Measurements from ENCODE around the gene MCUB.
"Not testable (repeated sequence)": the region's sequence is repeated elsewhere in the genome, so short reads cannot be mapped to it uniquely, and the experiment has no call there.

Gene MCUB

GRCh38 chr4:109595123-109595522, 35.1 kb downstream of the MCUB start:
- H3K36me3 Mint-ChIP-seq; H3K4me3 Mint-ChIP-seq; H3K27ac Mint-ChIP-seq; H3K9me3 Mint-ChIP-seq; ATAC-seq (ENCODE audit: low read depth); DNase-seq (ENCODE audit: low spot score in 2 of 2); H3K27me3 Mint-ChIP-seq: not testable (repeated sequence)
- peaks cover 11% of the 10 kb centered on the region for H3K4me1 Mint-ChIP-seq

DNA sequence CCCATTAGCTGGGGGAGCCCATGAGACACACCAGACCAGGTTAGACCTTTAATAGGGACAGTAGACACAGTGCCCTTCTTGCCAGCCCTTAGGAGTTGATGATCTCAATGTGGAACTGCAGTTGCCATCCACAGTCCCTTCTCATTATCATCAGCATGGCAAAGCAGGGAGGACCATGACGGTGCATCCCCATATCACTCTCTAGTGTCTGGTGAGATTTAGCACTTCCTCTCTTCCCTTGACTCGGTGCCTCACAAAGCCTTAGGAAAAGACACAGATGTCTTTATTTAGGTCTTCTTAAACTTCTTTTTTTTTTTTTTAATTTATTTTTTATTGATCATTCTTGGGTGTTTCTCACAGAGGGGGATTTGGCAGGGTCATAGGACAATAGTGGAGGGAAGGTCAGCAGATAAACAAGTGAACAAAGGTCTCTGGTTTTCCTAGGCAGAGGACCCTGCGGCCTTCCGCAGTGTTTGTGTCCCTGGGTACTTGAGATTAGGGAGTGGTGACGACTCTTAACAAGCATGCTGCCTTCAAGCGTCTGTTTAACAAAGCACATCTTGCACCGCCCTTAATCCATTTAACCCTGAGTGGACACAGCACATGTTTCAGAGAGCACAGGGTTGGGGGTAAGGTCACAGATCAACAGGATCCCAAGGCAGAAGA, 36.5 kb downstream of the MCUB start:
- H3K9me3 Mint-ChIP-seq; DNase-seq (ENCODE audit: low spot score in 2 of 2); ATAC-seq (ENCODE audit: low read depth); H3K4me1 Mint-ChIP-seq; H3K4me3 Mint-ChIP-seq; H3K27ac Mint-ChIP-seq; H3K36me3 Mint-ChIP-seq; H3K27me3 Mint-ChIP-seq: not testable (repeated sequence)

GRCh38 chr4:109599046-109599652, 39.1 kb downstream of the MCUB start:
- Mint-ChIP-seq H3K27ac (no peak overlapping the region), H3K4me1 (peaks cover 14% of the 10 kb centered on the region), H3K27me3 (no peaks in the 10 kb centered on the region), H3K4me3 (no peak overlapping the region), H3K9me3 (peaks cover 3% of the 10 kb centered on the region), H3K36me3 (peaks cover 19% of the 10 kb centered on the region)
- ATAC-seq (ENCODE audit: low read depth) (no peak), DNase-seq (ENCODE audit: low spot score in 2 of 2) (no peak)

- DNase-seq (ENCODE audit: low spot score in 2 of 2): no peak
- Mint-ChIP-seq H3K4me3 (no peak overlapping the region), H3K4me1 (peaks cover 20% of the 10 kb centered on the region), H3K36me3 (peaks cover 26% of the 10 kb centered on the region), H3K9me3 (peaks cover 3% of the 10 kb centered on the region), H3K27me3 (no peaks in the 10 kb centered on the region), H3K27ac (no peak overlapping the region)
- ATAC-seq (ENCODE audit: low read depth): no peak
These were observed 40.4 kb downstream of the MCUB start for GRCh38 chr4:109600431-109600830.

GRCh38 chr4:109601336-109601735, 41.3 kb downstream of the MCUB start:
- no peak overlapping the region for H3K27ac Mint-ChIP-seq
- no peaks in the 10 kb centered on the region for H3K27me3 Mint-ChIP-seq
- peaks cover 29% of the 10 kb centered on the region for H3K36me3 Mint-ChIP-seq
- H3K4me1 Mint-ChIP-seq: peaks cover 26% of the 10 kb centered on the region
- ATAC-seq (ENCODE audit: low read depth) (no peak), DNase-seq (ENCODE audit: low spot score in 2 of 2) (no peak)
- H3K9me3 Mint-ChIP-seq: peaks cover 5% of the 10 kb centered on the region
- no peak overlapping the region for H3K4me3 Mint-ChIP-seq

GRCh38 chr4:109607976-109608375, 47.9 kb downstream of the MCUB start:
- H3K9me3 Mint-ChIP-seq: peaks cover 12% of the 10 kb centered on the region
- no peak overlapping the region for H3K4me3 Mint-ChIP-seq
- no peak overlapping the region for H3K27ac Mint-ChIP-seq
- H3K4me1 Mint-ChIP-seq: peaks cover 20% of the 10 kb centered on the region
- H3K27me3 Mint-ChIP-seq: no peaks in the 10 kb centered on the region
- H3K36me3 Mint-ChIP-seq: peaks cover 47% of the 10 kb centered on the region
- ATAC-seq (ENCODE audit: low read depth) (no peak), DNase-seq (ENCODE audit: low spot score in 2 of 2) (no peak)

DNA sequence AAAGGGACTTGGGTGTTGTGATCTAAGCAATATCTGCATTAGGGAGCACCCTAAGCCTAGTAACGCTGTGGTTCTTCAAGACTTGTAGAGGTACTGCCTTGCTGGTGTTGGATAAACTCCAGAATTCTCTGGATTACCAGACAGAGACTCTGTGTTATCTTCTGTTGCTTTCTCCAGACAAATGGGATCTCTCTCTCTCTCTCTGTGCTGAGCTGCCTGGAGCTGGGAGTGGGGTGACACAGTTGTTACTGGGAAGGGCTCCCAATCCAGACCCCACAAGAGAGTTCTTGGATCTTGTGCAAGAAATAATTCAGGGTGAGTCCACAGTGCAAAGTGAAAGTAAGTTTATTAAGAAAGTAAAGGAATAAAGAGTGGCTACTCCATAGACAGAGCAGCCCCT, 48.8 kb downstream of the MCUB start:
- no peak overlapping the region for H3K27ac Mint-ChIP-seq
- H3K4me1 Mint-ChIP-seq: peaks cover 25% of the 10 kb centered on the region
- H3K4me3 Mint-ChIP-seq: no peak overlapping the region
- peaks cover 45% of the 10 kb centered on the region for H3K36me3 Mint-ChIP-seq
- DNase-seq (ENCODE audit: low spot score in 2 of 2) (no peak), ATAC-seq (ENCODE audit: low read depth) (no peak)
- no peaks in the 10 kb centered on the region for H3K27me3 Mint-ChIP-seq
- peaks cover 12% of the 10 kb centered on the region for H3K9me3 Mint-ChIP-seq

DNA sequence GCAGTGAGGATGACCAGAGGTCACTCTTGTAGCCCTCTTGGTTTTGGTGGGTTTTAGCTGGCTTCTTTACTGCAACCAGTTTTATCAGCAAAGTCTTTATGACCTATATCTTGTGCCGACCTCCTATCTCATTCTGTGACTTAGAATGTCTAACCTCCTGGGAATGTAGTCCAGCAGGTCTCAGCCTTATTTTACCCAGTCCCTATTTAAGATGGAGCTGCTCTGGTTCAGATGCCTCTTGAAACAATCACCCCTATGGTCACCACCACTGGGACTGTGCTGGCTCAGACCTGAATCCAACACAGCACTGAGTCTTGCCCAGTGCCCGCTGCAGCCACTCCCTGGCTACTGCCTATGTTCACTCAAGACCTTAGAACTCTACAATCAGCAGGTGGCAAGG, 49.4 kb downstream of the MCUB start:
- H3K27me3 Mint-ChIP-seq: no peaks in the 10 kb centered on the region
- ATAC-seq (ENCODE audit: low read depth) (no peak), DNase-seq (ENCODE audit: low spot score in 2 of 2) (no peak)
- H3K27ac Mint-ChIP-seq: no peak overlapping the region
- peaks cover 47% of the 10 kb centered on the region for H3K36me3 Mint-ChIP-seq
- H3K4me3 Mint-ChIP-seq: no peak overlapping the region
- peaks cover 31% of the 10 kb centered on the region for H3K4me1 Mint-ChIP-seq
- peaks cover 12% of the 10 kb centered on the region for H3K9me3 Mint-ChIP-seq

DNA sequence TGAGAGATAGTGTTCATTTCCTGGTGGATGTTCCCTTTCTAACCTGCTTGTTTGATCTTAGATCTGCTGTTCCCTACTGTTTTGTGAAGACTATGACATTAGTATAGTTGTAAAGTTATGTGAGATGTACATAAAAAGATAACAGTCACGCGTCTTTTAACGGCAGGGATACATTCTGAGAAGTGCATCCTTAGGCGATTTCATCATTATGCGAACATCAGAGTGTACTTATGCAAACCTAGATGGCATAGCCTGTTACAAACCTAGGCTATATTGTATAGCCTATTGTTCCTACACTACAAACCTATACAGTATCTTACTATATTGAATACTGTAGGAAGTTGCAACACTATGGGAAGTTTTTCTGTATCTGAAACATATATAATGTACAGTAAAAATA, 50.4 kb downstream of the MCUB start:
- no peak for ATAC-seq (ENCODE audit: low read depth)
- Mint-ChIP-seq H3K4me3 (no peak overlapping the region), H3K9me3 (peaks cover 12% of the 10 kb centered on the region), H3K27ac (no peak overlapping the region), H3K27me3 (no peaks in the 10 kb centered on the region), H3K36me3 (peaks cover 44% of the 10 kb centered on the region), H3K4me1 (peaks cover 29% of the 10 kb centered on the region)
- DNase-seq (ENCODE audit: low spot score in 2 of 2): no peak

DNA sequence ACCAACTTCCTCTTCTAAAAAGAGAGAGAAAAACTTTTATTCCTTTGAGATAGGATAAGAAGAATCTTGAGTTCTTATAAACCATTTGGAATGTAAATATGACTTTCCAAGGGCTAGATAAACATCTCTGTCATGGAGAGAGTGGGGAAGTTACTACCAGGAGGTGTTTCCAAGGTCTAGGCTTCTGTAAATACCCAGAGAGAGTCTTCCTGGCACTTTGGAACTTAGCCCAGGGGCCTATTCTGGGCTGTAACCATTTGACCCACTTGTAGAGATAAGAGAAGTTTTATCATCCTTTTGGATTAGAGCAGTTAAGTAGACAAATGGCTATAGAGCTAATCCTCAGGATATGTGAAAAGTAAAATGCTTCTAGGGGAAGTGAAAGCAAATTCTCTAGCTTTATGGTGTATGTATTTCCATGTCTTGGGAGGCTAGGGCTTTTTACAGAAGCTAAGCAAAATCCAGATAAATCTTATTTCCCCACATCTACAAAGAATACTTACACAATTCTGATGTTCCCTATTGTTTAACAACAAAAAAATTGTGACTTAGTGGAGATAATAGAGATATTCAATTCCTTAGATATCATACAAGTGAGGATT, 51.1 kb downstream of the MCUB start:
- DNase-seq (ENCODE audit: low spot score in 2 of 2) (no peak), ATAC-seq (ENCODE audit: low read depth) (no peak)
- H3K27me3 Mint-ChIP-seq: no peaks in the 10 kb centered on the region
- peaks cover 12% of the 10 kb centered on the region for H3K9me3 Mint-ChIP-seq
- H3K4me1 Mint-ChIP-seq: peaks cover 25% of the 10 kb centered on the region
- no peak overlapping the region for H3K27ac Mint-ChIP-seq
- peaks cover 40% of the 10 kb centered on the region for H3K36me3 Mint-ChIP-seq
- no peak overlapping the region for H3K4me3 Mint-ChIP-seq

DNA sequence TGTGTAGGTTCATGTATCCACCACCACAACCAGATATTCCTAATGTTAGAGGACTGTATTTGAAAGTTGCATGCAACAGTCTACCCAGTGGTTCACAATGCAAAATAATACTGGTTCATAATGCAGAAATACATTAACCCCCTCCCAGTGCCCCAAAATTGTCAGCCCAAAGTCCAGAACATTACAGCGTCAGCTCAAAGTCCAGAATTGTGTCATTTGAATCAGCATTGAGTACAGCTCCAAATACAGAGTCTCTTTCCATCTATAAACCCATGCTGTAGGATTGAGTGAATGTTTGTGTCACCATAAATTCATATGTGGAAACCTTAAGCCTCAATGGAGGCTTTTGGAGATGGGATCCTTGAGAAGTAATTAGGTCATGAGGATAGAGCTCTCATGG, 54.0 kb downstream of the MCUB start:
- ATAC-seq (ENCODE audit: low read depth): no peak
- H3K4me3 Mint-ChIP-seq: no peak overlapping the region
- H3K9me3 Mint-ChIP-seq: no peaks in the 10 kb centered on the region
- peak overlapping the region; percentile 72 for H3K27ac Mint-ChIP-seq
- no peak for DNase-seq (ENCODE audit: low spot score in 2 of 2)
- peaks cover 33% of the 10 kb centered on the region for H3K36me3 Mint-ChIP-seq
- H3K4me1 Mint-ChIP-seq: peaks cover 29% of the 10 kb centered on the region
- H3K27me3 Mint-ChIP-seq: no peaks in the 10 kb centered on the region

GRCh38 chr4:109614466-109614865, 54.4 kb downstream of the MCUB start:
- no peak overlapping the region for H3K4me3 Mint-ChIP-seq
- no peak for ATAC-seq (ENCODE audit: low read depth)

DNA sequence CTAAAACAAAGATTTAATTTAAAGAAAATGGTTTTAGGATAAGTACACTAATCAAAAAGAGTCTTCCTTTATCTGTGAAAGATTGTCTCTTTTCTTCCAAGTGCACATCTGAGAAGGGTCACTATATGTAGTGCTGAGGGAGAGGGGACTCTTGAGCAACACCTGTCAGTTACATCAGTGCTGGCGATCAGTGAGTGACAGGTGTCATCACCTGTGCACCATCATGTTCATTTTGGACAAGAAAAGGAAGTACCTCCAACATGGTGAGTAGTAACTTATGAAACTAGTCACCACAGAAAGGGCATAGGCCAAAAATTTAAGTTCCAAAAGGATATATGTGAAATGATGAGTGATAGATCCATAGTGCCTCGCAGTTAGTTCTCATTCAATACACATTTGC, 55.7 kb downstream of the MCUB start:
- Mint-ChIP-seq H3K4me1 (peaks cover 29% of the 10 kb centered on the region), H3K27me3 (no peaks in the 10 kb centered on the region), H3K4me3 (no peak overlapping the region), H3K36me3 (peaks cover 22% of the 10 kb centered on the region), H3K27ac (no peak overlapping the region), H3K9me3 (no peaks in the 10 kb centered on the region)
- DNase-seq (ENCODE audit: low spot score in 2 of 2) (no peak), ATAC-seq (ENCODE audit: low read depth) (no peak)

More at GRCh38 chr4:109614466-109614865, 54.4 kb downstream of the MCUB start:
- H3K4me1 Mint-ChIP-seq: peaks cover 29% of the 10 kb centered on the region
- H3K36me3 Mint-ChIP-seq: peaks cover 32% of the 10 kb centered on the region
- peak overlapping the region; percentile 72 for H3K27ac Mint-ChIP-seq
- no peaks in the 10 kb centered on the region for H3K27me3 Mint-ChIP-seq
- DNase-seq (ENCODE audit: low spot score in 2 of 2): no peak
- H3K9me3 Mint-ChIP-seq: no peaks in the 10 kb centered on the region

- Mint-ChIP-seq H3K9me3 (no peaks in the 10 kb centered on the region), H3K27ac (no peak overlapping the region), H3K4me3 (no peak overlapping the region), H3K36me3 (peaks cover 22% of the 10 kb centered on the region), H3K27me3 (no peaks in the 10 kb centered on the region), H3K4me1 (peaks cover 29% of the 10 kb centered on the region)
- ATAC-seq (ENCODE audit: low read depth) (no peak), DNase-seq (ENCODE audit: low spot score in 2 of 2) (no peak)
These were observed 56.2 kb downstream of the MCUB start for GRCh38 chr4:109616243-109616642.

DNA sequence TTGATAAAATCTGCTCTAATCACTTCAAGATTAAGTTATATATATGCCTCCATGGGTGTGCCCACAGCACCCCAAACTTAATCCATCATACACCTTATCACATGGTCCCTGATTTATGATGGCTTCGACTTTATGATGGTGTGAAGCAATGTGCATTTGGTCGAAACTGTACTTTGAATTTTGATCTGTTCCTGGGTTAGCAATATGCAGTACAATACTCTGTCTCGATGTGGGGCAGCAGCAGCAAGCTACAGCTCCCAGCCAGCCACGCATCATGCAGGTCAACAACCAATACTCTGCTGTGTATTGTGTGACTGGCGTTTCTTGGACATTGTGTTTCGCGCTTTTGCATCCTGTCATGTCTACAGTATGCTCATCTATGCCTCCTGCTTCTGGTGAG, 62.6 kb downstream of the MCUB start:
- DNase-seq (ENCODE audit: low spot score in 2 of 2) (no peak), ATAC-seq (ENCODE audit: low read depth) (no peak)
- Mint-ChIP-seq H3K27ac (no peak overlapping the region), H3K9me3 (no peaks in the 10 kb centered on the region), H3K36me3 (peaks cover 17% of the 10 kb centered on the region), H3K4me1 (peaks cover 9% of the 10 kb centered on the region), H3K27me3 (no peaks in the 10 kb centered on the region), H3K4me3 (no peak overlapping the region)
